Adrenal gland (tissue), 12 donors: ENCODE results near the gene WDR20. TPM values are rescaled to one million over a fixed set of nuclear protein-coding genes. Genes with fewer than 3 reads are reported as not detected.
"Not testable (repeated sequence)": the region's sequence is repeated elsewhere in the genome, so short reads cannot be mapped to it uniquely, and the experiment has no call there.

ENCODE experiments used
- DNase-seq, 7 donors: peaks; one replicate each; pipeline ENCODE4 v3.0.0-alpha.2; 2019 to 2020
- H3K27ac ChIP-seq, 5 donors: fragments of 200-600 bp; sonication (generic) in 4 of 5; 1 replicate in 3 of 5; 2 replicates in 2 of 5; pipeline versions ENCODE4 v1.5.1 to v1.8.0; 2016 to 2020; ENCODE audit warnings: mild to moderate bottlenecking in 1 of 5
- H3K27me3 ChIP-seq: fragments of 200-600 bp; 2 replicates; pipeline ENCODE4 v1.8.0; 2021
- H3K36me3 ChIP-seq, 2 donors: fragments of 200-600 bp; replicated peaks in 1 of 2; 1 replicate in 1 of 2; 2 replicates in 1 of 2; pipeline versions ENCODE4 v1.5.1 to v1.8.0; 2018 to 2022
- H3K4me1 ChIP-seq, 2 donors: fragments of 200-600 bp; replicated peaks in 1 of 2; 1 replicate in 1 of 2; 2 replicates in 1 of 2; pipeline versions ENCODE4 v1.5.1 to v1.8.0; 2018 to 2021
- H3K4me3 ChIP-seq, 4 donors: fragments of 200-600 bp; sonication (generic) in 3 of 4; one replicate each; pipeline ENCODE4 v1.5.1; 2016 to 2018
- H3K9me3 ChIP-seq, 3 donors: fragments of 200-600 bp; sonication (generic) in 1 of 3; replicated peaks in 1 of 3; 1 replicate in 2 of 3; 2 replicates in 1 of 3; pipeline versions ENCODE4 v1.5.1 to v1.8.0; 2016 to 2021
- CTCF ChIP-seq, 6 experiments: fragments of 450-650 bp in 4 of 6; fragments of 200-600 bp in 2 of 6; sonication (generic) in 1 of 6; IDR thresholded peaks; 1 replicate in 5 of 6; 2 replicates in 1 of 6; pipeline versions ENCODE4 v1.5.1 to v1.8.0; 2016 to 2021; ENCODE audit warnings: antibody characterized with exemption in 6 of 6, mild to moderate bottlenecking in 2 of 6, moderate library complexity in 1 of 6
- POLR2A ChIP-seq, 2 donors: fragments of 450-650 bp; IDR thresholded peaks; one replicate each; pipeline ENCODE4 v1.6.1; 2017; ENCODE audit warnings: antibody characterized with exemption in 2 of 2, mild to moderate bottlenecking in 2 of 2, moderate library complexity in 1 of 2
- WGBS, 4 donors: extraction: QIAGEN DNeasy Blood & Tissue Kit in 2 of 4; methylation state at CpG; one replicate each; pipeline versions ENCODE4 v1.1.5 to v1.1.7; 2013 to 2017; 5-methylcytosine and 5-hydroxymethylcytosine counted together
- intact Hi-C, 2 donors: fragments of 100-400 bp; cut with DNase I; formaldehyde crosslinking; loops; one replicate each; pipeline versions ENCODE4 v1.14.1 to v1.15.0; 2022 to 2023
- polyA plus RNA-seq, 3 donors: library from polyadenylated mRNA; stranded (reverse); fragments of 200-250 nt in 2 of 3; fragments of 350-450 nt in 1 of 3; fragmentation: Illumina TruSeq in 1 of 3; extraction: RNeasy Lipid Tissue Mini Kit (QIAGEN cat#74804) in 1 of 3; gene quantifications; one replicate each; pipeline ENCODE4 v1.2.3, GENCODE V29; 2013 to 2014
- total RNA-seq, 9 donors: library from RNA; depleted of rRNA in 4 of 9; stranded (reverse); fragments of >200 nt in 4 of 9; fragments of 120-200 nt in 1 of 9; fragmentation: NEBNext Ultra II Directional in 1 of 9; extraction: Animal tissue kit (Norgen Biotek cat#: 25700) in 1 of 9; gene quantifications; one replicate each; pipeline versions ENCODE4 v1.1.0 to v1.2.4, GENCODE V29; 2013 to 2023
- donor health status: healthy with polysubstance abuse.
- donor health status: Bipolar disorder and iron deficiency.
- donor health status: DM: yes; HTN: yes; CAD: no.
- donor health status: DM: no; HTN: no; CAD: no.
- donor health status: DM: no; HTN: no; CAD: no.
- donor health status: DM: yes; HTN: yes; CAD: no.

The WDR20 gene
- total and polyA plus RNA-seq, 12 donors: 13.1 to 55.9 (median 38.3) TPM

GRCh38 chr14:102097441-102098135 is 42.1 kb upstream of the WDR20 start:
- 69 to 79% (median 72%) methylated on average over 7 of the region's 7 CpGs for WGBS, 4 donors
- no peak for TF ChIP-seq POLR2A (IDR thresholded peaks at IDR 0.05)
- no peak for TF ChIP-seq CTCF (IDR thresholded peaks at IDR 0.05)

GRCh38 chr14:102103062-102103695 is 36.5 kb upstream of the WDR20 start:
- no peak overlapping the region for H3K4me3 ChIP-seq
- intact Hi-C loops: no loop called here
- no peak for TF ChIP-seq POLR2A (IDR thresholded peaks at IDR 0.05)
- no peak for TF ChIP-seq CTCF (IDR thresholded peaks at IDR 0.05)
- no peaks in the 10 kb centered on the region for H3K9me3 ChIP-seq
- no peaks in the 10 kb centered on the region for H3K36me3 ChIP-seq
- WGBS, 4 donors: 82 to 92% (median 87%) methylated on average over 10 of the region's 10 CpGs
- no peak overlapping the region for H3K27ac ChIP-seq
- H3K4me1 ChIP-seq: no peaks in the 10 kb centered on the region
- H3K27me3 ChIP-seq: no peaks in the 10 kb centered on the region
- peak in 1 of 7 donors; percentile 33 for DNase-seq

More at GRCh38 chr14:102097441-102098135, 42.1 kb upstream of the WDR20 start:
- no peak overlapping the region for H3K27ac ChIP-seq
- no peaks in the 10 kb centered on the region for H3K27me3 ChIP-seq
- H3K36me3 ChIP-seq: no peaks in the 10 kb centered on the region
- no peaks in the 10 kb centered on the region for H3K9me3 ChIP-seq
- intact Hi-C loops: loop anchor here in 1 of 2 donors (5.0 to 10.0 kb wide), 3 partner anchors 35 to 393 kb away; no protein-coding TSS in a partner anchor
- no peak overlapping the region for H3K4me3 ChIP-seq
- H3K4me1 ChIP-seq: no peaks in the 10 kb centered on the region
- DNase-seq: no peak

GRCh38 chr14:102105369-102105768 is 34.3 kb upstream of the WDR20 start:
- Histone ChIP-seq H3K4me3 (no peak overlapping the region), H3K27me3 (no peaks in the 10 kb centered on the region), H3K4me1 (no peaks in the 10 kb centered on the region), H3K9me3 (no peaks in the 10 kb centered on the region), H3K27ac (no peak overlapping the region), H3K36me3 (no peaks in the 10 kb centered on the region)
- WGBS, 4 donors: 82 to 87% (median 85%) methylated on average over 4 of the region's 4 CpGs
- DNase-seq: peak in 1 of 7 donors; percentile 18
- no peak for TF ChIP-seq POLR2A (IDR thresholded peaks at IDR 0.05)
- intact Hi-C loops: no loop called here

- H3K27ac ChIP-seq, H3K27me3 ChIP-seq, intact Hi-C loops, H3K9me3 ChIP-seq, H3K4me1 ChIP-seq, DNase-seq, H3K4me3 ChIP-seq, H3K36me3 ChIP-seq: not testable (repeated sequence)
- WGBS, 4 donors: 80 to 88% (median 83%) methylated on average over 1 of the region's 1 CpG
These were observed 30.4 kb upstream of the WDR20 start for GRCh38 chr14:102109332-102109731.

- Histone ChIP-seq H3K27me3 (no peaks in the 10 kb centered on the region), H3K36me3 (no peaks in the 10 kb centered on the region), H3K27ac (no peak overlapping the region), H3K4me3 (no peak overlapping the region), H3K9me3 (no peaks in the 10 kb centered on the region), H3K4me1 (no peaks in the 10 kb centered on the region)
- 92 to 100% (median 95%) methylated on average over 3 of the region's 3 CpGs for WGBS, 4 donors
- no peak for TF ChIP-seq CTCF (IDR thresholded peaks at IDR 0.05)
- no peak for TF ChIP-seq POLR2A (IDR thresholded peaks at IDR 0.05)
- intact Hi-C loops: no loop called here
- no peak for DNase-seq
These were observed 28.6 kb upstream of the WDR20 start for GRCh38 chr14:102111101-102111500.
